ENCODE measurements around the gene MFF. TPM values are rescaled to one million over a fixed set of nuclear protein-coding genes. Genes with fewer than 3 reads are reported as not detected.
"Not testable (repeated sequence)": the region's sequence is repeated elsewhere in the genome, so short reads cannot be mapped to it uniquely, and the experiment has no call there.

MFF gene
- total RNA-seq, 1 donor from 2014 or later, result 110 TPM

DNA sequence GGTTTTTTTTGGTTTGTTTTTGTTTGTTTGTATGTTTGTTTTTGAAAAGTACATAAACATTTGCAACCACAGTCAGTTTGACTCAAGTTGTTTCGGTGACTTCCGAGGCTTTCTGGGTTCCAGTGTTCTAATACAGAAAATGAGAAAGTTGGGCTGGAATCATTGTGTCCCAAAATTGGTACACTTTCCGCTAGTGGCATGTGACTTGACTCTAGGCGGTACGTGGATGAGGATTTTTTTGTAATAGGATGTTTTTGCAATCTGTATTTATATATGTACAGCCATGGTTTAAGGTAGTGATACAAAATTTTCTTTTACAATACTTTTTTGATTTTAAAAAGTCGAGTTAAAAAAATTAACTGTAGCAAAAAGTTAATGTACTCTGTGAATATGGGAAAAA, 1.7 kb downstream of the MFF start:
- FAIRE-seq, result no peak

GRCh38 chr2:227335713-227336112, 10.7 kb downstream of the MFF start:
- no peak for DNase-seq (ENCODE audit: low spot score in 2 of 2)
- FAIRE-seq, result no peak

More for the DNA sequence above, 1.7 kb downstream of the MFF start:
- no peak for DNase-seq (ENCODE audit: low spot score in 2 of 2)

DNA sequence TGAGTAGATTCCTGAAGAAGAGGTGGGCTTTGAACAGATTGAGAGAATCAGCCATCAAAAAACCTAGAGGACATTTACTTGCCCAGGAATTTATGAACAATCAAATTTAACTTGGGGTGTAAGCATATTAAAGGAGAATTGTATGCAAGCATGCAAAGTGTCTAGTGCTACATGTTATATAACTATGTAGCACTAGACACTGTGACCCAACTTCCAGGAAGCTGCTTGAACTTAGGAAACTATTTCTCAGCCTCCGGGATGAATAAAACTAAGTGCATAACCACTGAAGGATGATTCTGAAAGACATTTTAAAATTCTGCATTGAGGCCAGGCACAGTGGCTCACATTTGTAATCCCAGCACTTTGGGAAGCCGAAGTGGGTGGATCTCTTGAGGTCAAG, 12.4 kb downstream of the MFF start:
- FAIRE-seq, result no peak
- no peak for DNase-seq (ENCODE audit: low spot score in 2 of 2)

DNA sequence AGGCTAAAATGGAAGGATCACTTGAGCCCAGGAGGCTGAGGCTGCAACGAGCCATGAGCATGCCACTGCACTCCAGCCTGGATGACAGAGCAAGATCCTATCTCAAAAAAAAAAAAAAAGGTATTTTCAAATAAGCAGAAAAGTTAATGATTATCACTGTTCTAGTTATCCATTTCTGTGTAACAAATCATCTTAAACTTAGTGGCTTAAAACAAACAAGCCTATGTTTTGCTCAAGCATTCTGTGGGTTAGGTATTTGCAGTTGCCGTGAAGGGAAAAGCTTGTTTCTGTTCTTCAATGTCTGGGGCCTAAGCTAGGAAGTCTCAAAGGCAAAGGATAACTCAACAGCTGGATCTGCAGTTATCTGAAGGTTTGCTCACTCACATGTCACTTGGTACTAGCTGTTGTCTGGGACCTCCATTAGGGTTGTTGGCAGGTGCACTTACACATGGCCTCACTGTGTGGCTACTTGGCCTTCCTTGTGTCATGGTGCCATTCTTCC, 14.1 kb downstream of the MFF start:
- FAIRE-seq (no peak), DNase-seq (ENCODE audit: low spot score in 2 of 2) (no peak)

- no peak for DNase-seq (ENCODE audit: low spot score in 2 of 2)
- peak; percentile 59 for FAIRE-seq
Observed at GRCh38 chr2:227340106-227340505, 15.1 kb downstream of the MFF start.

- no peak for DNase-seq (ENCODE audit: low spot score in 2 of 2)
- FAIRE-seq, result no peak
Observed at GRCh38 chr2:227341553-227341952, 16.5 kb downstream of the MFF start.

DNA sequence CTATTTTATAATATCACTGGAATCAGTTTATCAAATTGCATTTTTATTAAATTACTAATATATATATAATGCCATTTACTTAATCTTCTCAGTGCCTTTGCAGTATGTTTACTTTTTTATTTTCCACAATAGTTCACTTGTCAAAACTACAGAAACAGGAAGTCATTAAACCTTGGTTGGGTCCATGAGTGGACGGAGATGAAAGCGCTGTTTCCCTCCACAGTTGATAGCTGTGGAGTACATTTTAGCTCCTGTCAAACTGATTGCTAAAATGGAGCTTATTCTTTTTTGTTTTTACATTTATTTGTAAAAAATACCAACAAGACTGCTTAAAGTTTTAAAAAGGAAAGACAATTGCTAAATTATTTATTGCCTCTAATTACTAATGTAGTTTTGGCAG, 19.2 kb downstream of the MFF start:
- FAIRE-seq (no peak), DNase-seq (ENCODE audit: low spot score in 2 of 2) (no peak)

DNA sequence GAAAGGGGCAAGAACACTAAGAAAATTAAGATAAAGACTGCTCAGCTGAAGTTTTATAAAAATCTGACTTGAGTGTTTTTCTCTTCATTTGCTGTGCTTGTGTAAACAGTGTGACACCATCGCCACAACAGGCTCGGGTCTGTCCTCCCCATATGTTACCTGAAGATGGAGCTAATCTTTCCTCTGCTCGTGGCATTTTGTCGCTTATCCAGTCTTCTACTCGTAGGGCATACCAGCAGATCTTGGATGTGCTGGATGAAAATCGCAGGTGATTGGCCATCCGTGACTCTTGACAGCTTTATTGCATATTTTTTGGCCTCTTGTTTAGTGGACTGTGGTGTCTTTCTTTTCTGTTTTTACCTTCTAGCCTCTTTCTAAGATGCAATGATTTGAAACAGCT, 22.1 kb downstream of the MFF start:
- DNase-seq (ENCODE audit: low spot score in 2 of 2) (no peak), FAIRE-seq (no peak)

- FAIRE-seq (no peak), DNase-seq (ENCODE audit: low spot score in 2 of 2) (no peak)
Observed at GRCh38 chr2:227348324-227348723, 23.3 kb downstream of the MFF start.

DNA sequence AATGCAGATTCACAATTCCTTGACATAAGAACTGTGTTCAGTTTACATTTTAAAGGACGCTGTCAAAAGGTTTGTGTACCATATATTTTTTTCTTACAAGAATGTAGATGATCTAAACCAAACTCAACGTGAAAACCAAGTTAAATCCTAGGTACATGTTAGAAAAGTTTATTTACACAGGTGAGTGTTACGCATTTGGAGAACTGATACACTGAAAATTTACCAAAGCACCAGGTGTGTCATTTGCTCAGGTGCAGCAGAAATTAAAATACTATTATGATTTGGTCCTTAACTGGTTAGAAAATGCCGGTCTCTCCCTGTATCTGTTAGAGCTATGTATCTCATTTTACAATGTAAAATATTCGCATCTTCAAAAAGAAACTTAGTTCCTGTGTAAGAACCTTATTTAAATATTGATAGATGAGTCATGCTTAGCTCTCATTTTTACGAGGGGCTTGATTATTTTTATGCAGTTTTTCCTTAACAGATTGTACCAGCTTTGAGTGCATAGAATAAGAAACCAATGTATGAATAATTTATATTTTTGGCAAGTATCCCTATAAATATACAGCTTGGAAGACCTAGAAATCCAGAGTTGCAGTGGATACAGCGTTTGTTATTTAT, 25.1 kb downstream of the MFF start:
- FAIRE-seq (no peak), DNase-seq (ENCODE audit: low spot score in 2 of 2) (no peak)

GRCh38 chr2:227351639-227352038, 26.6 kb downstream of the MFF start:
- DNase-seq (ENCODE audit: low spot score in 2 of 2) (no peak), FAIRE-seq (no peak)

DNA sequence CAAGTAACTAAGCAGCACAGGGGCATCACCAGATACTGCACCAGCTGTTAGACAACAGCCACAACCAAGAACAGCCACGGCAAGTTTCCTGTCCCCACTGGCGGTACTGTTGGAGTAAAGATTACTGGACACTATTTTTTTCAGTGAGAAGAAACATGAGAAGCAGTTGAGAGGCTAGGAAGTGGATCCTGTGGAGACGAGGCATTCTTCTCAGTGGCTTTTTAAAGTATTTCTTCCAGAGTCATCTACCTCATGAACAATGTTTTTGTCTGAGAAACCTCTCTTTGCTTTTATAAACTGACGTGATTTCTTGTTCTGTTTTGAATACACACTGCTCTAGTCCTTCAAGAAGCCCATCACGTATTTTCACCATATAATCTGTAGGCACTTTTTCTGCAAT, 35.3 kb downstream of the MFF start:
- FAIRE-seq, result no peak
- DNase-seq (ENCODE audit: low spot score in 2 of 2), result no peak

DNA sequence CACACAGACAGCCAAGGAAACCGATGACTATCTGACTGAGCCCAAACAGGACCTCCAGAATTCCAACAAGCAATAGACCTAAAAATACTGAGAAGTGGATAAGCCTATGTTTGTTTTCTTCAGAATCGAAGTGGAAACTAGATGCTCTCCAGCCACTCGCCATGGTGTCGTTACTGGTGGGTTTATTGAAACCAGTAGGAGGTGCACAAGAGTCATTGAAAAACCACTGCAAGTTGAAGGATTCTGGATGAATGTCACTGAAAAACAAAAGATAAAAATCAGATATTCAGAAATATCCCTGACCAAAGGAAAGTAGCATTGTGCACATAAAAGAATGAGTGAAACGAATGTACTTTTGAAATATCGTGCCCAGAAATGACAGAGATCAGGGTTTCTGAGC, 38.7 kb downstream of the MFF start:
- FAIRE-seq, result no peak
- DNase-seq (ENCODE audit: low spot score in 2 of 2), result no peak

DNA sequence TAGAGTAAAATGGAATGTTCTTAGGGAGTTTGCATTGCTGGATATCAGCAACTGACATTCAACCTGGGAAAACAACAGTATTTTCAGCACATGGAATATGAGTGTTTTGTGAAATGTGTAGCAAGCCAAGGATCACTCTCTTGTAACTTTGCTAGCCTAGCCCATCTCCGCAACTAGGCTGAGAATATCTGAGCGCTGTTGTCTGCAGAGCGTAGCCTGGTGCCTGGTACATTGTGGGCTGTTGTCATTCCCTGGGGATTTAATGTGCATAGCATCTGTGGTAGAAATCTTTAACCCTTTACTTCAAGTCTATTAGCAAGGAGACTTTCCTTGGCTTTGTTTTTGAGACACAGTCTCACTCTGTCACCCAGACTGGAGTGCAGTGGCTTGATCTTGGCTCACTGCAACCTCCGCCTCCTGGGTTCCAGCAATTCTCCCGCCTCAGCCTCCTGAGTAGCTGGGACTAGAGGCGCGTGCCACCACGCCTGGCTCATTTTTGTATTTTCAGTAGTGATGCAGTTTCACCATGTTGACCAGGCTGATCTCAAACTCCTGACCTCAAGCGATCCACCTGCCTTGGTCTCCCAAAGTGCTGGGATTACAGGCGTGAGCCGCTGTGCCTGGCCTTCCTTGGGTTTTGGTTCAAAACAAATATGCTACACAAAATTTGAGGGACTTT, 39.7 kb downstream of the MFF start:
- FAIRE-seq; DNase-seq (ENCODE audit: low spot score in 2 of 2): not testable (repeated sequence)

GRCh38 chr2:227365833-227366232, 40.8 kb downstream of the MFF start:
- DNase-seq (ENCODE audit: low spot score in 2 of 2), result no peak
- FAIRE-seq, result no peak

- FAIRE-seq (no peak), DNase-seq (ENCODE audit: low spot score in 2 of 2) (no peak)
Observed at GRCh38 chr2:227366769-227367426, 41.8 kb downstream of the MFF start.

GRCh38 chr2:227367427-227367795, 42.4 kb downstream of the MFF start:
- FAIRE-seq, result no peak
- no peak for DNase-seq (ENCODE audit: low spot score in 2 of 2)

- DNase-seq (ENCODE audit: low spot score in 2 of 2) (no peak), FAIRE-seq (no peak)
Observed at GRCh38 chr2:227368574-227368973, 43.5 kb downstream of the MFF start.

- FAIRE-seq (no peak), DNase-seq (ENCODE audit: low spot score in 2 of 2) (no peak)
Observed at GRCh38 chr2:227370092-227370491, 45.0 kb downstream of the MFF start.

DNA sequence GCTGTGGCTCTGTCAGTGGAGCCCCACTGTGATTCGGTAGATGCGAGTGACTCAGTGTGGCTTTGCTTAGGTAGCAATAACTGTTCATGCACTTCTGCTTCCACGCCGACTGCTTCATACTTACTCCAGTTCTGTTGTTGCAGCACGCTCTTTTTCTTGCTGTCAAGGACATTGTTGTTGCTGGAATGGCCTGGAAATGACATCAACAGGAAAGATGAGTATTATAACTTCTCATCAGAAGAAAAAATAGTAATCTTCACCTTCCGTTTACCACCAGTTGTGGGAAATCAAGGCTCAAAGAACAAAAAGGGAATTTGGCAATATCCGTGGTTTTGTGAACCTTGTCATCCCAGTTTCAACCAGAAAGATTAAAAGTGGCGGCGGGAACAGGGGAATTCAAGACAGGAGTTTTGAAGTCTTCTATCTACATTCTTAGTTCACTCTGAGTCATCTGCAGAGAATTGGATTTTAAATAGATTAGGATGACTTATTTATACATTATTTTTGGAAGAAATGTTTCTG, 45.8 kb downstream of the MFF start:
- DNase-seq (ENCODE audit: low spot score in 2 of 2) (no peak), FAIRE-seq (no peak)

DNA sequence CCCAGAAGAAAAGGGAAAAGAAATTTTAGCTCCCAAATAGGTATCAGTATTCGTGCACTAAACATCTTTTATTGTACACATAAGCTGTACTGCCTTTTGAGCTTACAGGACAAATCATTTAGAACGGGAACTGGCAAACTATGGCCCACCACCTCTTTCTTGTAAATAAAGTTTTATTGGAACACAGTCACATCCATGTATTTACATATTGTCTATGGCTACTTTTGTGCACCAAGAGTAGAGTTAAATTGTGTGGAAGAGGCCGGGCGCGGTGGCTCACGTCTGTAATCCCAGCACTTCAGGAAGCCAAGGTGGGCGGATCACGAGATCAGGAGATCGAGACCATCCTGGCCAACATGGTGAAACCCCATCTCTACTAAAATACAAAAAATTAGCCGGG, 48.3 kb downstream of the MFF start:
- DNase-seq (ENCODE audit: low spot score in 2 of 2), result no peak
- no peak for FAIRE-seq

GRCh38 chr2:227374158-227374557, 49.1 kb downstream of the MFF start:
- DNase-seq (ENCODE audit: low spot score in 2 of 2) (no peak), FAIRE-seq (no peak)
